ENCODE measurements around the gene UBAP1.
"Not testable (repeated sequence)": the region's sequence is repeated elsewhere in the genome, so short reads cannot be mapped to it uniquely, and the experiment has no call there.

UBAP1 gene

DNA sequence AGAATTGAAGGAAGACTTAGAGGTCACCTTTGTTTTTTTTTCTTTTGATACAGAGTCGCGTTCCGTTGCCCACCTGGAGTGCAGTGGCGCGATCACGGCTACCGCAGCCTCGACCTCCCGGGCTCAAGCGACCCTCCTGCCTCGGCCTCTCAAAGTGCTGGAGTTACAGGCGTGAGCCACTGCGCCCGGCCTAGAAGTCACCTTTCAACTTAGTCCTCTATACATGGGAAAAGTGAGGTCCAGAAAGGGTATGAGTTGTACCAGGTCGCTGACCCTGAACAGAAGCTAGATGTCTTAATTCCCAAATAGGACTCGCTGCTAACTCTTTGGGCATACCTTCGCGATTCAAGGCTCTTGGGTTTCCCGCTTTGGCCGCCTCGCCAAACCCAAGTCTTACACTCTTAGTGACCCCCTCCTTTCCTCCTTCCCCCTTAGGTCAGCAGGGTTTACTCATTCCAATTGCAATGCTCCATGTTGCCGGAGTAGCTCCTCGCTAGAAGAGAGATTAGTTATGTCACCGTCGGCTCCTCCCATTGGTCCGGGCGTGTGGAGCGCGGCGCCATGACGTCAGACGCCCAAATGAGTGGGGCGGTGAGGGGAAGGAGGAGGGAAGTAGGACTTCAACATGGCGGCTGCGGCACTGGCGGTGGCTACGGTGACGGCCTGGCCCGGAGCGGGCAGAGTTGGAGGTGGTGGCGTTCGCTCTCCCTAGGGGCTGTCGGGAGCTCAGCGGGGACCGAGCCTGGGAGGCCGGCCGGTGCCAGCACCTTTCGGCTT lies at the start of gene UBAP1:
Gene UBAP1 (plus strand): TSS at position 608 of the 777 bp plus-strand sequence. CDS start 41,872 bp downstream, outside the sequence.
- DNase-seq = peak; percentile 95

DNA sequence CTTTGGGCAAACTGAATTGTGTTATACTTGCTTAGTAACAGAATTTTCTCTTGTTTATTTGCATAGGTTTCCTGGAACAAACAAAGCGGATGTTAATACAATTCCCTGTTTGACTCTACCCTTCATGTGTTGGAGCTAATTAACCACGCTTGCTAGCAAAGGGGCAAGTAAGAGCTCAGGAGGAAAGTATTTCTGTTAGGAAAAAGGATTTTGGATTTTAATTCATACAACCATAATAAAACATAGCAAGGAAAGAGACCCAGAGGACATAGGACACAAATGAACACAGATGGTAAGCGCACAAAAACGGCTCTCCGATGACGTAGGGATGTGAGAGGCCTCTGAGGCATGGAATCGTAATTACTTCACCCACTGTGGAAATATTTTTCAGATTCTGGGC lies 47.3 kb upstream of the UBAP1 start:
- no peak for DNase-seq

DNA sequence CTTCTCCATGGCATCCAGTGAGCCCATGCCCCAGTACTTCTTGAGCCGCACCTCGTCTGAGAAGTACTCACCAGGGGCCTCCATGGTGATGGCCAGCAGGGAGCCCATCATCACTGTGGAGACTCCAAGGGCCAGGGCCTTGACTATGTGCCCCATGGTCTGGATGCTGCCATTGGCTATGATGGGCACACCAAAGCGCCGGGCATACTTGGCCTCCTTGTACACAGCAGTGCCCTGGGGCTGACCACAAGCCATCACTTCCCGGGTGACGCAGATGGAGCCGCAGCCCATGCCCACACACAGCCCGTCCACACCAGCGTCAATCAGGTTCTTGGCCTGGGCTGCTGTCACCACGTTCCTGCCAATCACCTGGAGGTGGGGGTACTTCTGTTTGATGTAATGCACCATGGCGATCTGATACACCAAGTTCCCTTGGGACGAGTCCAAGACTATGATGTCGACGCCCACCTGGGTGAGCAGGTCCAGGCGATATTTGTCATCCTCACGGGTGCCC lies 45.4 kb upstream of the UBAP1 start:
- DNase-seq = no peak

DNA sequence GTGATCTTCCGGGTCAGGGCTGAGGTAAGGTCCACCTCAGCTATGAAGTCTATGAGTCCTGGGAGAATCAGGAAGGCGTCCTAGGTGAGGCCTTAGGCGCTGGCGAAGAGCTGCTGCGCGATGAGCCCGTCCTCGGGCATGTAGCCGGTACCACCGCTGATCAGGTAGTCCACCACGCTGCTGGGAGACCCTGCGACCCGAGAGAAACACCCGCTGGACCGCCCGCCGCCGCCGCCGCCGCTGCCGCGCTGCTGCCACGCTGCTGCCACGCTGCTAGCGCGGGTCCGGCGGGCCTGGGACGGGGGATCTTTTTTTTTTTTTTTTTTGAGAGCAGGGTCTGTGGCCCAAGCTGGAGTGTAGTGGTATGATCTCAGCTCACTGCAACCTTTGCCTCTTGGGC lies 44.3 kb upstream of the UBAP1 start:
- no peak for DNase-seq

DNA sequence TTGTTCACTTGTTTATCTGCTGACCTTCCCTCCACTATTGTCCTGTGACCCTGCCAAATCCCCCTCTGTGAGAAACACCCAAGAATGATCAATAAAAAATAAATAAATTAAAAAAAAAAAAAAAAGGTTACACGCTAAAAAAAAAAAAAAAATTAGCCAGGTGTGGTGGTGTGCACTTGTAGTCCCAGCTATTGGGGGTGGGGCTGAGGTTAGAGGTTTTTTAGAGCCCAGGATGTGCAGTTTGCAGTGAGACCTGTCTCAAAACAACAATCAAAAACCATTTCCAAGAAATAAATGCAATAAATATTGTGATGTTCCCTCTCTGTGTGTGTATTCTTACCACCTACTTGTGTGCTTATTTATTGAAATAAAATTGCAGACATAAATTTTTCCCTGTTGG lies 40.2 kb upstream of the UBAP1 start:
- not testable (repeated sequence) for DNase-seq

DNA sequence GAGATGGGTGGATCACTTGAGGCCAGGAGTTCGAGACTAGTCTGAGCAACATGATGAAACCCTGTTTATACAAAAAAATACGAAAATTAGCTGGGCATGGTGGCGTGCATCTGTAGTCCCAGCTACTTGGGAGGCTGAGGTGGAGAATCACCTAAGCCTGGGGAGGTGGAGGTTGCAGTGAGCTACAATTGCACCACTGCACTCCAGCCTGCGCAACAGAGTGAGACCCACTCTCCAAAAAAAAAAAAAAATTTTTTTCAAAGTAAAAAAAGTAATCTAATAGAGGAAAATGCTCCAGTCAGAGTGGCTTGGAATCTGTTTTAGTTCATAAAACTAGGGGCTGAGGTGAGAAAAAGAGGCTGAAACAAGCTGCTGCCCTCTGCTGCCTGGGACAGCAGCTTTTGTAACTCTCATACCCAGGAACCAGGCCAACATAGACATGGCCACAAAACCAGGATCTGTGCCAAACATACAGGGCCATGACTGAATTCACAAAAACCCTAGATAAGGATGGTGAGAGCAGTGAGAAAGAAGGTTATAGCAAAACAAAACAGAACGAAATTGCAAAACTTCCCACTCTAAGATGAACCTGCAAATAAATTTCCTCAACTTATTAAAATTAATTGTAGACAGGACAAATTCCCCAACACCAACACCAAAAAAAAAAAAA lies 39.2 kb upstream of the UBAP1 start:
- DNase-seq = no peak

DNA sequence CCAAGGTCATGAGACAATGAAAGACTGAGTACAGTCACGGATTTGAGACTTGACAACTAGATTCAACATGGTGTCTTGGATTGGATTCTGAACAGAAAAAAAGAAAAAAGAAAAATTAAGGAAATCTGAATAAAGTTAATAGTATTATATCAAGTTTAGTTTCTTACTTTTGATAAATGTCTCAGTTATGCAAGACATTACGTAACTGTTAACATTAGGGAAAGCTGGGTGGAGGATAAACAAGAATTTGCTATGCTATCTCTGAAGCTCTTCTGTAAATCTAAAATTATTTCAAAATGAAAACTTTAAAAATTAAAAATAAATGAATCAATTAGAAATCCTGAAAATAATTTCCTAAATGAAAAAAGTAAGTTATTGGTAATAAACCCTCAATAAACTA lies 38.0 kb upstream of the UBAP1 start:
- DNase-seq = no peak

DNA sequence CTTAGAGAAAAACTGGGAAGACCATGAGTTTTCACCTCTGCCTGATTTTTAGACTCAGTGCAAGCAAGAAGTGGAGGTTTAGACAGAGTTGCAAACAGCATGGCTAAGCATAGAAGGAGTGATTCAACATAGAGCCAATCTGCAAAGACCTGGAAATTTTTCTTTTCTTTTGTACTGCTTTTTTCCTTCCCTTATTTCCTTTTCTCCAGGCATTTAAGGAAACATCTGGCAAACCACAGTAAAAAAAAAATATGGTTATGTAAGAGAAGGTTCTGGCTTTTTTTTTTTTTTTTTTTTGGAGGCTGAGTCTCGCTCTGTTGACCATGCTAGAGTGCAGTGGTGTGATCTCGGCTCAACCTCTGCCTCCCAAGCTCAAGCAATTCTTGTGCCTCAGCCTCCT lies 35.7 kb upstream of the UBAP1 start:
- DNase-seq = no peak

DNA sequence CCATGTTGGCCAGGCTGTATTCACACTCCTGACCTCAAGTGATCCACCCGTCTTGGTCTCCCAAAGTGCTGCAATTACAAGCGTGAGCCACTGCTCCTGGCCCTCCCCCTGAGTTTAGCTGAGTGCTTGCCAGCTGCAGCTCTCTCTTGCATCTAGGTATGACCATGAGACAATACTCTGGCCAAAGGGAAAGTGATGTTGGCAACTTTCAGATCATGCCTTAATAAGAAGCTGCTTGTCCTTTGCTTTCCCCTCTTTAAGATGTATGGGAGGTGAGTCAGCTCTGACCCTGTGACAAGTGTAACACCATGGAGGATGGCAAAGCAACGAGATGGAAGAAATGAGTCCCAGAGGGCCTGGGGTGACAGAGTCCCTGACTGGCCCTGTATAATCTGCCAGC lies 33.7 kb upstream of the UBAP1 start:
- no peak for DNase-seq

DNA sequence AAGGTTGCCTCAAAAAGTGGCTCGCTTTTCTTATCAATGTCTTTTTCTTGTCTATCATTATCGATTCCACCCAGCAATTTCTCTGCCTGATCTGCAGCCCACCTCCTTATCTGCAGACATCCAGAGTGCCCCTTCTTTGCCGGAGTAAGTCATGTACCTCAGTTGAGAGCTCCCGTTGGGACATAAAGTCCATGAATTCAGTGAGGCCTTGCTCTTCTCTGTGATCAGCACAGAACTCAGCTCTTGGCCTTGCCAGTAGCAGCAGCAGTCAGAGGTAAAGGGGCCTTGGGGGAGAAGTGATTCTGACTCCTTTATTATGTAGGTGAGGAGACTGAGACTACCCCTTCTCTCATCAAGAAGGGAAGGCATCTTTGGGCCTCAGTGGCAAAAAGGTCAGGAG lies 27.4 kb upstream of the UBAP1 start:
- no peak for DNase-seq

DNA sequence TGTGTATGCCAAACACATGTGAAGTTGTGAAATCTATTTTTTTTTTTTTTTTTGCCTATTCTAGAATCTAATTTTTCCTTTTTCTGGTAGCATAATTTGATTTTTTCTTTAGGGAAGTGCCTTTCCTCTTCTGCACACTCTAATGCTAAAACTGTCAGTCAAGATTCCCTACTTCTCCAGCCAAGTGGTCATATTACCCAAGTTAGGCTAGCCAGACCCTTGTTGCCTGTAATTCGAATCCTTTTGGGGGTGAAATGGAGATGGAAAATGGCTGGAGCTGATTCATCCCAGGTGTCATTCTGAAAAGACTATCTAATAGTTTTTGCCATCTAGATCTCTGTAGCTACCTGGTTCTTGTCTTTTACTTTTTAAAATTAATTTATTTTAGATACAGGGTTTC lies 24.8 kb upstream of the UBAP1 start:
- no peak for DNase-seq

DNA sequence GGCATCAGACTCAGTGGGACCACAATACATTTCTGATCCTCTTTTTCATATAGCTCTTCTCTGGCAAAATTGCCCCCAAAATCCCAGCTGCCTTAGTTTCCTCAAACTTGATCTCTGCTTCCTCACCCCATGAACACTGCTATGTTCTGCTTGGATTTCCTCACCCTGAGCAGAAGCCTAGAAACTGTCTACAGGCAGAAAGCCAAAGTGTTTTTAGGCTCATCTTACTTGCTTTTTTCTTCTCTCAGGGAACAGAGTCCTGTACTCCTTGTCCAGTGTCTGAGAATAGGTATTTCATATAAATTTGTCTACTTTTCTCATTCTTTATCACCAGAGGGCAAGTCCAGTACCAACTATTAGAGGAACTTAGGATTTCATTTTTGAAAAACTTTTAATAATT lies 21.5 kb upstream of the UBAP1 start:
- no peak for DNase-seq

DNA sequence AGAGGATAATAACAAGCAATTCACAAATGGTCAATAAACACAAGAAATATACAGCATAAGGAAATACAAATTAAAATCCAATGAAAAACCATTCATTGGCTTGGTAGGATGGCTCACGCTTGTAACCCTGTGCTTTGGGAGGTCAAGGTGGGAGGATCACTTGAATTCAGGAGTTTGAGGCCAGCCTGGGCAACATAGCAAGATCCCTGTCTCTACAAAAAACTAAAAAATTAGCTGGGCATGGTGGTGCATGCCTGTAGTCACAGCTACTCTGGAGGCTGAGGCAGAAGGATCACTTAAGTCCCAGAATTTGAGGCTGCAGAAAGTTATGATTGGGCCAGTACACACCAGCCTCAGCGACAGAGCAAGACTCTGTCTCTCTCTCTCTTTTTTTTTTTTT lies 20.9 kb upstream of the UBAP1 start:
- no peak for DNase-seq

DNA sequence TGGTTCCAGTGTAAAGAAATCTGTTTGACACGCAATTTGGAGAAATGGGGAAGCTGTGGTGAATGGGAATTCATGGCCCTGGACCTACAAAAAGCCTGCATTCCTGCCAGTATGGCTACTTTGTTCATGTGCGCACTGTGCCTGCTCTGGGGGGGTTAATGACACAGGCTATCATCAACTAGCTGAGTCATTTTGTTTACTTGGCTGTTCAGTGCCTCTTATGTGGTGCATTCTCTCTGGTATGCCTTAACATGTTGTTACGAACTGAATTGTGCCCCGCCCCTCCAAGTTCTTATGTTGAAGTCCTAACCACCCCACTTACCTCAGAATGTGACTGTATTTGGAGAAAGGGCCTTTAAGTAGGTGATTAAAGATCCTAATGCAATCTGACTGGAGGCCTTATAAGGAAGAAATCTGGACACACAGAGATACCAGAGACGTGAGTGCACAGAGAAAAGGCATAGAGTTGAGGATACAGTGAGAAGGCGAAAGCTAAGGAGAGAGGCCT lies 20.4 kb upstream of the UBAP1 start:
- no peak for DNase-seq

DNA sequence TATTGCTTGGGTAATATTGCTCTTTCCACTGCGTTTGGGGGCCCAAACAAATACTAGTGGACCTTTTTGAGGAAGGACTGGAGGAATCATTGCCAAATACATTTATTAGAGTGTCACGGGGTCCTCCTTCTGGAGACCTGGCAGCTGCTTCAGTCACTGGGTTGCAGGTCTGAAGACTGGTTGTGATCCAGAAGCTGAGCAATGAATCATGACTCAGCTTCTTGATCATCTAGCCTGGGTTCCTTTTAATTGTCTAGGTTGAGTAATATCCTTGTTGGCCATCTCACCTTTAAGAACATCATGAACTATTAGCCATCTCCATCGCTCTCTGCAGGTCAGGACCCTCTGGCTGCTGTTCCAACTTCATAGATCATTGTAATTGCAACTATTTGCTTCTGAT lies 15.4 kb upstream of the UBAP1 start:
- DNase-seq = no peak

DNA sequence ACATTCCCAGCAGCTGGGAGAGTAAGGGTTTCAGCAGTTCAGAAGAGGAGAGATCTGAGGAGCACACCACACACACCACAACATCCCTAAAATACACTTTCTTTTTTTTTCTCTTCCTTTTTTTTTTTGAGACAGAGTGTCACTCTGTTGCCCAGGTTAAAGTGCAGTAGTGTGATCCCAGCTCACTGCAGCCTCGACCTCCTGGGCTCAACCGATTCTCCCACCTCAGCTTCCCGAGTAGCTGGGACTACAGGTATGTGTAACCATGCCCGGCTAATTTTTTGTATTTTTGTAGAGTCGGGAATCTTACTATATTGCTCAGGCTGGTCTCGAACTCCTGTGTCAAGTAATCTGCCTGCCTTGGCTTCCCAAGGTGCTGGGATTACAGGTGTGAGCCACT lies 9.7 kb upstream of the UBAP1 start:
- no peak for DNase-seq

DNA sequence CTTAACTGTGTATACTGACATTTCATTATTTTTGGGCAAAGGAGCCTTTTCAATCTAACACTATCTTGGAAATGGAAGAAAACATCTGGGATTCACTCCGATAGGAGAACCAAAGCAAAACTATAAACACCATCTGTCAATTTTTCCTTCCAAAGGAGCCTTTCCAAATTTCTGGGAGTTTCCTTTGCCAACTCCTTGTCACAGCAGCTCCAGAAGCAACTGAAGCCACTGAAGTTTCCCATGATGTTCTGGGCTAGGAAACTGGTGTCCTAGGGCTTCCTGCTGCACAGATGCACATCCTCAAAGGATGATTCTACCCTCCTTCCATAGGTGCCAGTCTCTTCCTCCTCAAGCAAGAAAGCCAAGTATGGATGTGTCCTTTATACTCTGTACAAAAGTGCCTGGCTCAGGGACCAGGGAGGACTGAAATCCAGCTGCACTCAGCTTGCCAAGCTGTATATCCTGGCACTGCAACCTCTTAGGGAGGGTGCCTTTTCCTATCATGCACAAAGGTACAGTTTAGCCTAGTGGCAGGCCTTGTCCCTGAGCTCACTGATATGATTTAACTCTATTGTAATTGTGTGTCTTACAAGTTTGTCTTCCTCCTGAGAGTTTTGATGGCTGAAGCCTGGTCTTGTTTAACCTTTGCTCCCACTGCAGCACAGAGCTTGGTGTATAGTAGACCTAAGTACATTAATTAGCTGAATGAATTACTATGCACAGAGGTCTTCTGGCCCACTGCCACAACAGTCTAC lies 8.4 kb upstream of the UBAP1 start:
- no peak for DNase-seq

DNA sequence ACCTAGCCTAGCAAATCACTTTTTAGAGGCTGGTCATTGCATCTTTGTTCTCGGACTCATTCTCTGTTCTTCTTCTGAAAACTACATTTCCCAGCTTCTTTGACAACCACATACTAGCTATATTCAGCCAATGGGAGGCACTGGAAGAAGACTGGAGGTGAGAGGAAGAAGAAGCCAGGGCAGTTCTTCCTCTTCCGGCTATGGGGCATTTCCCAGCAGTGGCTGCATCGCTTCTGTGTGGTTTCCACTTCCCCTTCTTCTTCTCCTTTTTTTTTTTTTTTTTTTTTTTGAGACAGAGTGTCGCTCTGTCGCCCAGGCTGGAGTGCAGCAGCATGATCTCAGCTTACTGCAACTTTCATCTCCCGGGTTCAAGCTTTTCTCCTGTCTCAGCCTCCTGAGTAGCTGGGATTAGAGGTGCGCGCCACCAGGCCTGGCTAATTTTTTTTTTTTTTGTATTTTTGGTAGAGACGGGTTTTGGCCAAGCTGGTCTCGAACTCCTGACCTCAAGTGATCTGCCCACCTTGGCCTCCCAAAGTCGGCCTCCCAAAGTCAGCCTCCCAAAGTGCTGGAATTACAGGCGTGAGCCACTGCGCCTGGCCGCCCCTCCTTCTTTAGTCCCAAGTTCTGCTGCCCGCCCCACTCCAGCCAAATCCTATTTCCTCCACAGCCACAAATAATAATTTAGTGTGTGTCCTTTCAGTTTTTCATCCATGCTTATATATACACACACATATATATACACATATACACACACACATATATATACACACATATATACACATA lies 6.9 kb upstream of the UBAP1 start:
- no peak for DNase-seq

DNA sequence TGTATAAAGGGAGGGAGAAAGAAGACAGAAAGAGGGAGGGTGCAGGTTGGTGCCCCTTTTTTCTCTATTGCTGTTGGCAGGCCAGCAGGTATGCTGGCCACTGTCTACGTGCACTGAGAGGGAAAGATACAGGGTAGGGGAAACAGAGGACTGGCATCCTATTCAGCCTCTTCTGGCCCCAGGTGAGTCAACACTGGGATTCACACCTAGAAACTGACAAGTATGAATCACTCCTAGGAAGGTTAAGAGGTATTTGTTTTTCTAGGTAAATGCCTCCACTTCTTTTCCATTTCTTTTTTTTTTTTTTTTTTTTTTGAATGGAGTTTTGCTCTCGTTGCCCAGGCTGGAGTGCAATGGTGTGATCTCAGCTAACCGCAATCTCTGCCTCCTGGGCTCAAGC lies 2.8 kb upstream of the UBAP1 start:
- DNase-seq = no peak

DNA sequence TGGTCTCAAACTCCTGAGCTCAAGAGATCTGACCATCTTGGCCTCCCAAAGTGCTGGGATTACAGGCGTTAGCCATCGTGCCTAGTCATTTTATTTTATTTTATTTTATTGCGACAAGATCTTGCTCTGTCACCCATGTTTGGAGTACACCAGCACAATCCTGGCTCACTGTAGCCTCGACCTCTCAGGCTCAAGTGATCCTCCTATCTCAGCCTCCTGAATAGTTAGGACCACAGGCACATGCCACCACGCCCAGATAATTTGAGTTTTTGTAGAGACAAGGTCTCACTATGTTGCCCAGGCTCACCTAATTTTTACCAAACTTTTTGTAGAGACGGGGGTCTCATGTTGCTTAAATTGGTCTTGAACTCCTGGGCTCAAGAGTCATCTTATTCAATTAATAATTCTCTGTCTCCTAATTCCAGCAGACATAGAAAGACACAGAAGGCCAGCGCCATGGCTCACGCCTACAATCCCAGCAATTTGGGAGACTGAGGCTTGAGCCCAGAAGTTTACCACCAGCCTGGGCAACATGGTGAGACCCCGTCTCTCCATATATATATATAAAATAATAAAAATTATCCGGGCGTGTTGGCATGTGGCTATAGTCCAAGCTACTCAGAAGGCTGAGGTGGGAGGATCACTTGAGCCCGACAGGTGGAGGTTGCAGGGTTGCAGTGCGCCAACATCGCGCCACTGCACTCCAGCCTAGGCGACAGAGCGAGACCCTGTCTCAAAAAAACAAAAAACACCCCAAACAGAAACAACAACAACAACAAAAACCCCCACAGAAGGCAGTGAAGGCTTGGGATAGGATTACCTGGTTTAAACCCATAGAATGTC lies 1.0 kb upstream of the UBAP1 start:
- DNase-seq = no peak

DNA sequence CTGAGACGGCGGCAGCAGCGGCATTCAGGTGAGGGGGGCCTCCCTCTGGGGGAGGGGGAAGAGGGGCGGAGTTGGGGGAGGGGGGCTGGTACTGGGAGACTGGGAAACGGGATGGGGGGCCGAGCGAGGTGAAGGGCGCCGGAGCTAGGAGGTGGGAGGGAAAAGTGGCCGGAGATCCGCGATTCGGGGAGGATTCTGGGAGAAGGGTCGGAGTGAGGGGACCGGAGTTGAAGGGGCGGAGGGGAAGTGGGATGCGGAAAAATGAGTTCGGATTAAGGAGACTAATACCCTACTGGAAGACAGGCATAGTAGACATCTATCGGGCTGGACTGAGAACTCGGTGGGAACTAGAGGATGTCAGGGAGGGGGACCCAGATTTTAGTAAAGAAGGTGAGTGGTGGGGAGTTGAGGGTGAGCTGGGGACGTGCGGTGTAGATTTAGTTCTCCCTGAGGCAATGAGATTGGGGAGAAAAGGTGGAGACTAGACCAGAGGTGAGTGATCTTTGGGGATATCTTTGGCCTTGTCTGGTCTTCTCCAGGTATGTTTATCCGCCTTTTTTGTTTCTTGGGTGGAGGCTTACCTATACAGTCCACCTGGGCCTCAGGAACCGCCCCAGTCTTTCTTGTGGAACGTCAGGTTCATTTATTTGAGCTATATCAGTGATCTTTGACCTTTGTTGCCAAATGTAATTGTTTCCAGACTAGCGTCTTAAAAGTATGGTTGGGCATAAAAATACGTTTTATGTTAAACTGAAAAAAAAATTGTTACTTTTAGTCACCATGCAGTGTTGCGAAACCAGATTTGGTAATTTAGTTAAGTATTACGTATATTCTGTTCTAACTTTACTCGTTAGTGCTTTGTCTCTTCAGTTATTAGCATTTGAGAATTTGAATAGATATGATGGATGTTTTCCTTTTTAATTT lies 632 bp downstream of the UBAP1 start:
- no peak for DNase-seq

All from activated CD8-positive, alpha-beta memory T cell treated with anti-CD3 and anti-CD28 coated beads for 24 hours (primary cell).